NB4 (cell line): Measurements from ENCODE around the gene MINDY3.

Experiments used
- CTCF ChIP-seq: IDR thresholded peaks from one replicate; pipeline ENCODE4 v1.5.1; 2012; ENCODE audit warnings: low read depth, low read length
- MAX ChIP-seq: IDR thresholded peaks from 2 replicates; pipeline ENCODE4 v1.6.1; 2011; ENCODE audit warnings: low read depth, low read length
- POLR2A ChIP-seq: IDR thresholded peaks from 2 replicates; pipeline ENCODE4 v1.6.1; 2011; ENCODE audit warnings: mild to moderate bottlenecking; ENCODE audit not compliant: insufficient read length; ENCODE audit errors: extremely low read depth

- TF ChIP-seq CTCF = no peak
- no peak for TF ChIP-seq POLR2A
- TF ChIP-seq MAX = no peak
Measured at GRCh38 chr10:15814565-15814964, 45.7 kb downstream of the MINDY3 start.
